Measurements from ENCODE around the gene NEURL1. TPM values are rescaled to one million over a fixed set of nuclear protein-coding genes. Genes with fewer than 3 reads are reported as not detected.
A peak's percentile ranks its signal among the peaks of the same experiment; 100 is the strongest.

NEURL1 gene
- total and polyA plus RNA-seq, 10 of the 15 experiments (the other 5 are each of a cell fraction or from before 2014, with no cell fraction given): 0.02 to 0.05 (median 0.05) TPM; not detected in 6

- Histone ChIP-seq H3K4me3 (no peak overlapping the region), H3K27me3 (replicated peaks in 1 of 2; ENCODE audit: control insufficient read depth in 2 of 2, insufficient read depth in 2 of 2, low read length in 1 of 2) (no peaks in the 10 kb centered on the region), H2AFZ (ENCODE audit: control insufficient read depth, low read depth, low read length) (no peak overlapping the region), H3K4me2 (ENCODE audit: control insufficient read depth, insufficient read depth) (no peak overlapping the region), H3K79me2 (ENCODE audit: control insufficient read depth, insufficient read depth, low read length) (no peaks in the 10 kb centered on the region), H4K20me1 (ENCODE audit: control insufficient read depth, insufficient read depth) (no peaks in the 10 kb centered on the region), H3K4me1 (ENCODE audit: control insufficient read depth, insufficient read depth, low read length) (peaks cover 12% of the 10 kb centered on the region), H3K36me3 (ENCODE audit: control insufficient read depth in 2 of 2, insufficient read depth in 2 of 2, low read length in 1 of 2) (no peaks in the 10 kb centered on the region), H3K9me3 (replicated peaks; ENCODE audit: control insufficient read depth, insufficient read depth, low read length) (no peaks in the 10 kb centered on the region), H3K9ac (ENCODE audit: control insufficient read depth, insufficient read depth, low read length) (no peak overlapping the region), H3K27ac (ENCODE audit: control insufficient read depth, insufficient read depth) (no peak overlapping the region)
- ChIA-PET CTCF (interaction anchor here (0.7 to 3.2 kb wide), 4 partner anchors 8 to 41 kb away, joined by 3 to 17 read pairs (median 3); no protein-coding TSS in a partner anchor), SMC1A (ENCODE audit: uncharacterized antibody, unreplicated experiment) (interaction anchor here (1.0 to 2.8 kb wide), 5 partner anchors 8 to 25 kb away, joined by 3 to 10 read pairs (median 3); no protein-coding TSS in a partner anchor), RAD21 (ENCODE audit: unreplicated experiment) (interaction anchor here (0.7 to 2.4 kb wide), 7 partner anchors 8 to 90 kb away, joined by 3 to 19 read pairs (median 3); partner anchors contain the start of genes ATP5MK, NEURL1, PDCD11 and TAF5), POLR2A (interaction anchor here (0.6 to 9.5 kb wide), 6 partner anchors 9 to 115 kb away, joined by 3 to 144 read pairs (median 14); no protein-coding TSS in a partner anchor)
- TF ChIP-seq GATAD2B (conservative IDR thresholded peaks at IDR 0.05; ENCODE audit: low read depth) (0 out of 2 replicates have a peak, but pooled peaks have one; percentile 53), E2F8 (IDR thresholded peaks at IDR 0.05; ENCODE audit: low read depth, partially characterized antibody) (no peak), TCF3 (IDR thresholded peaks at IDR 0.05; ENCODE audit: borderline replicate concordance, insufficient read depth, low read depth, low read length) (no peak)
- intact Hi-C loops (cut with micrococcal nuclease; ENCODE audit: unreplicated experiment): no loop called here
- no peak for FAIRE-seq
- DNase-seq (ENCODE audit: low read depth, low spot score): no peak
- no peak for ATAC-seq
- 89% methylated on average over 39 of the region's 39 CpGs for WGBS (ENCODE audit: insufficient coverage, insufficient replicate concordance, low lambda C conversion rate, missing lambda C conversion rate)
- in situ Hi-C loops (cut with MboI): no loop called here
- BruUV-seq (replicated peaks): no TSS peak
Measured at GRCh38 chr10:103457896-103458583, 35.5 kb upstream of the NEURL1 start.

All from GM12878 (cell line).